Measurements from ENCODE around the gene SLC35B4.

DNA sequence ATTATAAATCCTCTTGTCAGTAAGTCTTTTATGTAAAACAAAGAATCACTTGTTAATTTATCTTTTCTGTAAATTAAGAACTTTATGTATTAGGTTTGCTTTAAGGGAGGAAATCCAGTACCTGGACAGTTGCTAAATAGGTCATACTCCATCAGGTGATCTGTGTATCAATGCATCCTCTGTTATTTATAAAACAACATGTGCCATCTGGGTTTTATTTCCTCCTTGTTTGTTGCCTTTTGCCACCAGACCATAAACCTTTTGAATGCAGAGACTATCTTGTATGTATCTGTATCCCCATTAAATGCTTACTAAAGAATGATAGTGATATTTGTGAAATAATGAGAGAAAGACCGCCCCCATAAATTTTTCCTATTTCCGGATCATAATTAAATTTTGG lies 70.0 kb downstream of the SLC35B4 start:
- no peak for TF ChIP-seq GATA2 (IDR thresholded peaks at IDR 0.05; ENCODE audit: low read depth, low read length)
- TF ChIP-seq GATA3 (IDR thresholded peaks at IDR 0.05; ENCODE audit: low read depth, low read length): no peak
